ENCODE measurements around the gene USP9Y. TPM values are rescaled to one million over a fixed set of nuclear protein-coding genes. Genes with fewer than 3 reads are reported as not detected.

The USP9Y gene
- total and polyA plus RNA-seq, 8 donors, result 6.8 to 36.2 (median 21.0) TPM; not detected in 3

DNA sequence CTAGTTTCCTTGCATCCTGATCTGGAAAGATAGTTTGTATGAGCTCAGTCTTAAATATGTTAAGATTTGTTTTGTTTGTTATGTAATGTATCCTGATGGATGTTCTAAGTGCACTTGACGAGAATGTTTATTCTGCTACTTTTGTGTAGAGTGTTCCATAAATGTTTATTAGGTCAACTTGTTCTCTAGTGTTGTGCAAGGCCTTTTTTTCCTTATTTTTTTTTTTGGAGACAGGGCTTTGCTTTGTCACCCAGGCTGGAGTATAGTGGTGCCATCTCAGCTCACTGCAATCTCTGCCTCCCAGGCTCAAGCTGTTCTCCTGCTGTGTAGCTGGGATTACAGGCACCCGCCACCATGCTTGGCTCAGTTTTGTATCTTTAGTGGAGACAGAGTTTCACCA, 28.7 kb downstream of the USP9Y start:
- H3K27me3 ChIP-seq, result no peaks in the 10 kb centered on the region
- 82 to 91% (median 89%) methylated on average over 2 of the region's 2 CpGs; no CpG with 5 or more reads in 2 of the 5 donors for WGBS, 5 donors
- no peak for DNase-seq
- intact Hi-C loops (cut with DNase I; ENCODE audit: low total_unique reads), result no loop called here
- H3K9me3 ChIP-seq, result no peaks in the 10 kb centered on the region
- no peak overlapping the region for H3K4me3 ChIP-seq
- no peak for TF ChIP-seq EP300 (IDR thresholded peaks at IDR 0.05)
- no peak overlapping the region for H3K27ac ChIP-seq
- H3K4me1 ChIP-seq, result no peaks in the 10 kb centered on the region
- H3K36me3 ChIP-seq, result peaks cover 0 to 7% (median 0%) of the 10 kb centered on the region in 4 donors

DNA sequence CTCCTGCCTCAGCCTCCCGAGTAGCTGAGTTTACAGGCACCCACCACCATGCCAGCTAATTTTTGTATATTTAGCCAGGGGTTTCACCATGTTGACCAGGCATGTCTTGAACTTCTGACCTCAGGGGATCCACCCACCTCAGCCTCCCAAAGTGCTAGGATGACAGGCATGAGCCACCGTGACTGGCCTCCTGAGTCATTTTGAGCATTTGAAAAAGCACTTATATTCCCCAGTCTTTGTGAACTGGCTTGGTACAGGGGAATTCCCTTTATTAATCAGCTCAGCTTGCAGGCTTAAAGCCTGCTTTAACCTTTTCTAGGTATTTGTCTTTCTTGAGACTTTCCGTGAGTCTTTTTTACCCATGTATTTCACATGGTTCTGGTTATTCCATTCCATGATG, 32.6 kb downstream of the USP9Y start:
- Histone ChIP-seq H3K27me3 (no peaks in the 10 kb centered on the region), H3K4me1 (no peaks in the 10 kb centered on the region), H3K36me3 (peaks cover 0 to 13% (median 0%) of the 10 kb centered on the region in 4 donors), H3K27ac (no peak overlapping the region), H3K4me3 (no peak overlapping the region), H3K9me3 (no peaks in the 10 kb centered on the region)
- DNase-seq, result no peak
- WGBS, 5 donors, result 83 to 87% (median 86%) methylated on average over 3 of the region's 3 CpGs; no CpG with 5 or more reads in 2 of the 5 donors
- intact Hi-C loops (cut with DNase I; ENCODE audit: low total_unique reads), result no loop called here
- no peak for TF ChIP-seq POLR2A (IDR thresholded peaks at IDR 0.05)
- no peak for TF ChIP-seq POLR2AphosphoS5 (IDR thresholded peaks at IDR 0.05)
- TF ChIP-seq EP300 (IDR thresholded peaks at IDR 0.05), result no peak
- TF ChIP-seq, protein P1, sequence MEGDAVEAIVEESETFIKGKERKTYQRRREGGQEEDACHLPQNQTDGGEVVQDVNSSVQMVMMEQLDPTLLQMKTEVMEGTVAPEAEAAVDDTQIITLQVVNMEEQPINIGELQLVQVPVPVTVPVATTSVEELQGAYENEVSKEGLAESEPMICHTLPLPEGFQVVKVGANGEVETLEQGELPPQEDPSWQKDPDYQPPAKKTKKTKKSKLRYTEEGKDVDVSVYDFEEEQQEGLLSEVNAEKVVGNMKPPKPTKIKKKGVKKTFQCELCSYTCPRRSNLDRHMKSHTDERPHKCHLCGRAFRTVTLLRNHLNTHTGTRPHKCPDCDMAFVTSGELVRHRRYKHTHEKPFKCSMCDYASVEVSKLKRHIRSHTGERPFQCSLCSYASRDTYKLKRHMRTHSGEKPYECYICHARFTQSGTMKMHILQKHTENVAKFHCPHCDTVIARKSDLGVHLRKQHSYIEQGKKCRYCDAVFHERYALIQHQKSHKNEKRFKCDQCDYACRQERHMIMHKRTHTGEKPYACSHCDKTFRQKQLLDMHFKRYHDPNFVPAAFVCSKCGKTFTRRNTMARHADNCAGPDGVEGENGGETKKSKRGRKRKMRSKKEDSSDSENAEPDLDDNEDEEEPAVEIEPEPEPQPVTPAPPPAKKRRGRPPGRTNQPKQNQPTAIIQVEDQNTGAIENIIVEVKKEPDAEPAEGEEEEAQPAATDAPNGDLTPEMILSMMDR (IDR thresholded peaks at IDR 0.05), result no peak

DNA sequence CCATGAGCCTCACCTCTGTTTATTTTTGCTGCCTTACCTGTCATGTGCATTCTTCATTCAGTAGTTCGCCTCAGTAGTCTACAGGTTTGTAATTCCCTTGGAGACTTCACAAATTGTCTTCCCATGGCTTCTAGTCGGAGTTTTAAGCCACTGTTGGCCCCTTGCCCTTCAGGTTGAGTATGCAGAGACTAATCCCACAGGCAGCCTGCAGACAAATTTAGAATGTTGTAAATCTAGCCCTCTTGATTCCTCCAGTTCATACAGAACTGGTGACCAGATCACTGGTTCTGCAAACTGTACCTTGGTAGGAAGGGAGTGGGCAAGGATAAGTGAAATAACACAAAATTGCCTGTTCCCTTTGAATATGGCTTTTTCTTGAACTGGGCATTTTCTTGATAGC, 33.0 kb downstream of the USP9Y start:
- Histone ChIP-seq H3K36me3 (peaks cover 0 to 17% (median 0%) of the 10 kb centered on the region in 4 donors), H3K4me3 (no peak overlapping the region), H3K9me3 (no peaks in the 10 kb centered on the region), H3K27me3 (no peaks in the 10 kb centered on the region), H3K27ac (no peak overlapping the region), H3K4me1 (no peaks in the 10 kb centered on the region)
- no peak for DNase-seq
- intact Hi-C loops (cut with DNase I; ENCODE audit: low total_unique reads), result no loop called here
- 70 to 94% (median 79%) methylated on average over 2 of the region's 2 CpGs; no CpG with 5 or more reads in 2 of the 5 donors for WGBS, 5 donors
- TF ChIP-seq, protein P1 (IDR thresholded peaks at IDR 0.05), result no peak
- TF ChIP-seq EP300 (IDR thresholded peaks at IDR 0.05) (no peak), POLR2A (IDR thresholded peaks at IDR 0.05) (no peak), POLR2AphosphoS5 (IDR thresholded peaks at IDR 0.05) (no peak)

DNA sequence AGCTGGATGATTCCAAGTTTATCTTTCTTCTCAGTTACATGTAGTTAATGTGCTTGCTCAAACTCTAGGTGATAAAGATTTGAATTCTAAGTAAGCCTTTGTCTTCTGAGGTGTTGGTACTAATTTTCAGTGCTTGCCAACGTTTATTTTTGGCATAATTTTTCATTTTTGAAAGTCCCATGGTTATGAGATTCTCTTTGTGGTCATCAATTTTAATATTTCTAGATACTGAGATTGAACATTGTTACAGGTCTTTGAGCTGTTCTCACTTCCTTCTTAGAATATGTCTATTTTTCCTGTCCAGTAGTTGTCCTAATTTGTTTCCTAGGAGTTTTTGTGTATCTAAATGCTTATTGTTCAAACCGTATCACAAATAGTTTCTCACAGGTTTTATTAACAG, 40.4 kb downstream of the USP9Y start:
- Histone ChIP-seq H3K36me3 (peaks cover 0 to 47% (median 0%) of the 10 kb centered on the region in 4 donors), H3K4me3 (no peak overlapping the region), H3K27ac (no peak overlapping the region), H3K4me1 (no peaks in the 10 kb centered on the region), H3K27me3 (no peaks in the 10 kb centered on the region), H3K9me3 (no peaks in the 10 kb centered on the region)
- WGBS, 5 donors, result 77 to 86% (median 85%) methylated on average over 2 of the region's 2 CpGs; no CpG with 5 or more reads in 2 of the 5 donors
- no peak for TF ChIP-seq EP300 (IDR thresholded peaks at IDR 0.05)
- TF ChIP-seq POLR2AphosphoS5 (IDR thresholded peaks at IDR 0.05), result no peak
- TF ChIP-seq, protein P1 (IDR thresholded peaks at IDR 0.05), result no peak
- no peak for TF ChIP-seq POLR2A (IDR thresholded peaks at IDR 0.05)
- intact Hi-C loops (cut with DNase I; ENCODE audit: low total_unique reads), result no loop called here
- no peak for DNase-seq

DNA sequence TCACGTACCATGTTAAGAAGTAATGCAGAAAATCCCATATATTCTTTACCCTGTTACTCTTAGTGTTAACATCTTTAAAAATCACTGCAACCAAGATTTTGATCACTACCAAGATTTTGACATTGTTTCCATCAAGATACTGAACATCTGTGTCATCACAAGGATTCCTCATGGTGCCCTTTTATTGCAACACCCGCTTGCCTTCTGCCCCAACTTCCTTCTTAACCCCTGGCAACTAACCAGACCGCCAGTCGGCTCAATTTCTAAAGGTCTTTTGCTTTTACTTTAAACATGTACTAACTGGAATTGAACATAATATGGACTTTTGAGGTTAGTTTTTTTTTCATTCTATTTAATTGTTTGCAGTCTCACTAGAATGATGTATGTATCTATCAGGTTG, 41.7 kb downstream of the USP9Y start:
- DNase-seq, result no peak
- Histone ChIP-seq H3K4me3 (no peak overlapping the region), H3K27me3 (no peaks in the 10 kb centered on the region), H3K9me3 (no peaks in the 10 kb centered on the region), H3K36me3 (peaks cover 0 to 43% (median 0%) of the 10 kb centered on the region in 4 donors), H3K4me1 (no peaks in the 10 kb centered on the region), H3K27ac (no peak overlapping the region)
- TF ChIP-seq POLR2A (IDR thresholded peaks at IDR 0.05) (no peak), EP300 (IDR thresholded peaks at IDR 0.05) (no peak), POLR2AphosphoS5 (IDR thresholded peaks at IDR 0.05) (no peak)
- TF ChIP-seq, protein P1 (IDR thresholded peaks at IDR 0.05), result no peak
- WGBS, 5 donors, result 91 to 95% (median 93%) methylated on average over 4 of the region's 4 CpGs; no CpG with 5 or more reads in 2 of the 5 donors
- intact Hi-C loops (cut with DNase I; ENCODE audit: low total_unique reads), result no loop called here

Measured in stomach (tissue), 9 donors.